H7 (cell line): ENCODE data around the gene TMEM132D. TPM values are rescaled to one million over a fixed set of nuclear protein-coding genes. Genes with fewer than 3 reads are reported as not detected.

Source experiments
- DNase-seq: peaks from one replicate; pipeline ENCODE4 v3.0.0; 2012
- H3K27me3 ChIP-seq: 2 replicates; pipeline ENCODE4 v1.6.0; 2011; ENCODE audit warnings: mild to moderate bottlenecking, low read length; ENCODE audit not compliant: control insufficient read depth, insufficient read depth
- H3K36me3 ChIP-seq: replicated peaks from 2 replicates; pipeline ENCODE4 v1.5.1; 2011; ENCODE audit warnings: low read length; ENCODE audit not compliant: control insufficient read depth, insufficient read depth
- H3K4me3 ChIP-seq: 2 replicates; pipeline ENCODE4 v1.5.1; 2011; ENCODE audit warnings: low read depth, mild to moderate bottlenecking, control low read depth, low read length, moderate library complexity; ENCODE audit not compliant: insufficient read depth
- total RNA-seq: library from RNA; depleted of rRNA; stranded (reverse); fragments of >200 nt; shearing (Covaris generic); gene quantifications from 2 replicates; pipeline ENCODE4 v1.2.3, GENCODE V29; 2014; rRNA removed

Gene TMEM132D
- 13.0 and 15.3 TPM in 2 replicates for total RNA-seq

GRCh38 chr12:129903956-129904829 is at the start of gene TMEM132D:
TSS of gene TMEM132D (minus strand) at chr12:129904025.
- Histone ChIP-seq H3K27me3 (peaks cover 34% of the 10 kb centered on the region), H3K4me3 (peak within 1 kb of the TSS; percentile 77), H3K36me3 (no peaks in the 10 kb centered on the region; the same call in 1 of the 2 replicates)
- peak; percentile 96 for DNase-seq

GRCh38 chr12:129949651-129950050 is 45.8 kb upstream of the TMEM132D start:
- H3K27me3 ChIP-seq: peaks cover 1% of the 10 kb centered on the region; the same call in 1 of the 2 replicates
- no peak overlapping the region for H3K4me3 ChIP-seq
- H3K36me3 ChIP-seq: no peaks in the 10 kb centered on the region
- no peak for DNase-seq

DNA sequence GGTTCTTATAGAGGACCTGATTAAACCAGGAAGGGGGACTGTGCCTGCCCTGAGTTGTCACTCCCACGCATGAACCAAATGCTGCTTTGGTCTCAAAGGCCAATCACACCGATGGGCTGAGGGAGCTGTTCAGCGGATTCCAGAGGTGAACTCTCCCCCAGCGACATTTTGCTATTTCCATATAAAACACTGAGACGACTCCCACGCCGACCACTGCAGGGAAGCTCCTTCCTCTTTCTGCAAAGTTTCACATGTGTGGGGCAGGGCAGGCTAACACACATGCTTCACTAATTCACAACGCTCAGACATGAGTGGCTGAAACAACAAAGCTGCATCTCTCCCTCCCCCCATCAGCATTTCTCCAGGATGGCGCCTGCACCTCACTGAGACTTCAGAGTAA is 37.8 kb upstream of the TMEM132D start:
- no peak overlapping the region for H3K4me3 ChIP-seq
- H3K27me3 ChIP-seq: peaks cover 6% of the 10 kb centered on the region
- H3K36me3 ChIP-seq: no peaks in the 10 kb centered on the region
- no peak for DNase-seq

- peaks cover 6% of the 10 kb centered on the region for H3K27me3 ChIP-seq
- no peak for DNase-seq
- no peak overlapping the region for H3K4me3 ChIP-seq
- H3K36me3 ChIP-seq: no peaks in the 10 kb centered on the region
Measured at GRCh38 chr12:129938089-129938488, 34.3 kb upstream of the TMEM132D start.

GRCh38 chr12:129937426-129937825 is 33.6 kb upstream of the TMEM132D start:
- Histone ChIP-seq H3K4me3 (no peak overlapping the region), H3K27me3 (peaks cover 6% of the 10 kb centered on the region), H3K36me3 (no peaks in the 10 kb centered on the region)
- DNase-seq: no peak

DNA sequence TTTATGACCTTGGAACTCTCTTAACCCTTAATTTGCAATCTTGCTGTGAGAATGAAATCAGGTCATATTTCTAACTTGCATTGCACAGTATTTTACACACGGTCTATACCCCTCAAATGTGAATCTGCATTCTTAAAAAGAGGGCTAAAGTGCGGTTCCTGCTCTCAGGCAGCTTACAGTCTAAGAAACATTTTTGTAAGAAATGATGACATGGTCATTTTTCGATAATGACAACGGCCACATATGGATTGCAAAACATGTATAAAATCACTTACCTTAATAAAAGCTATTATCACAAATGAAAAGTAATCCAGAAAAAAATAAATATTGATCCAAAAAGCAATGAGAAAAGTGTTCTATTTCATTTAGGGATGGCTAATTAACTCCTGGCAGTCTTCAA is 24.8 kb upstream of the TMEM132D start:
- Histone ChIP-seq H3K27me3 (no peaks in the 10 kb centered on the region), H3K36me3 (no peaks in the 10 kb centered on the region), H3K4me3 (no peak overlapping the region)
- no peak for DNase-seq

DNA sequence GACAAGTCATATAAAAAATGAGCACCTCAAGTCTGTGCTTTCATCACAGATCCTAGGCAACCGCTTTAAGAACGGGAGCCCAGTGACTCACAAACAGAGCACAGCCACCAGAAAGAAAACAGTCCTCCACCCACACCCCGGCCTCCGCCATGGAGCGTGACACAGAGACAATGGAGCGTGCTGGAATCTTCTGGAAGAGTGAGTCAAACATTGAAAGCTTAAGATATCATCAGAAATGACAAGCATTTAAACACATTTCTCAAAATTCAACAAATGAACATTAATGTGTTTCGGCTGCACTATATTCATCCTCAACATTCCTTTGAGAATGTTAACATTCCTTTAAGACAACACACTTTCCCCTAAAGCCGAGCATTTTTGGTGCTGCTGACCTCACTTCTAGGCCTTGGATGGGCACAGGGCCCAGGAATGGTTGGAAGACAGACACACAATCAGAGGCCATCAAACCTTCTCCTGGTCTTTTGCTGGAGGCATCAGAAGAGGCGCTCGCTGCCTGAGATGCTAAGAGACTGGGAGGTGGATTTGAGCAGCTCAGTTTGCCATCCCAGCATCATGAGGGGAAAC is 23.6 kb upstream of the TMEM132D start:
- H3K27me3 ChIP-seq: no peaks in the 10 kb centered on the region
- DNase-seq: no peak
- no peaks in the 10 kb centered on the region for H3K36me3 ChIP-seq
- H3K4me3 ChIP-seq: no peak overlapping the region

DNA sequence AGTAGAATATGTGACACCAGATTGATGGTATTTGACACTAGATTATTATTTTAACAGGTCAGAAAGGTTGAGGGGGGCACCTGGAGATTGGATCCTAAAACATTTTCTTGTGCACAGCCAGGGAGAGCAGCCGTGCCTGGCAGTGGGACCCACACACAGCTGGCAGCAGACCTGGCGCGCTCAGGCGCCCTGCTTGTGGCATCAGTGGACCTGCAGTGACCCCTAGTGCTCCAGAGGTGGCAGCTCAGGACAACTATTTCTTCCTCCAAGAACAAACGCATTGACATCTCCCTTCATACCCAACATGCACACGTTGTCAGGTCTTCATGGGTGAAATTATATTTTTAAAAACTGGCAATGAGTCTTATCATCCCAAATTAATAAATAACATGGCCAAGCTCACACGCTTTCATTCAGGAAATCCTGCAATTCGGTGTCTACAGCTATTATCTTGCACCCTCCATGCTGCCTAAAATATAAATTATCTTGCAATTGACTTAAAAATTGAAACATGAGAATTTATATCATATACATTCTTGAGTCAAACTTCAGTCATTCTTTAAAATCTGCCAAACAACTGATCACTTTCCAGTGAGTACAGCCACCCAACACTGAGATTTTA is 7.7 kb upstream of the TMEM132D start:
- peak; percentile 88 for DNase-seq
- Histone ChIP-seq H3K36me3 (no peaks in the 10 kb centered on the region), H3K27me3 (peaks cover 7% of the 10 kb centered on the region; the same call in 1 of the 2 replicates), H3K4me3 (no peak overlapping the region)

DNA sequence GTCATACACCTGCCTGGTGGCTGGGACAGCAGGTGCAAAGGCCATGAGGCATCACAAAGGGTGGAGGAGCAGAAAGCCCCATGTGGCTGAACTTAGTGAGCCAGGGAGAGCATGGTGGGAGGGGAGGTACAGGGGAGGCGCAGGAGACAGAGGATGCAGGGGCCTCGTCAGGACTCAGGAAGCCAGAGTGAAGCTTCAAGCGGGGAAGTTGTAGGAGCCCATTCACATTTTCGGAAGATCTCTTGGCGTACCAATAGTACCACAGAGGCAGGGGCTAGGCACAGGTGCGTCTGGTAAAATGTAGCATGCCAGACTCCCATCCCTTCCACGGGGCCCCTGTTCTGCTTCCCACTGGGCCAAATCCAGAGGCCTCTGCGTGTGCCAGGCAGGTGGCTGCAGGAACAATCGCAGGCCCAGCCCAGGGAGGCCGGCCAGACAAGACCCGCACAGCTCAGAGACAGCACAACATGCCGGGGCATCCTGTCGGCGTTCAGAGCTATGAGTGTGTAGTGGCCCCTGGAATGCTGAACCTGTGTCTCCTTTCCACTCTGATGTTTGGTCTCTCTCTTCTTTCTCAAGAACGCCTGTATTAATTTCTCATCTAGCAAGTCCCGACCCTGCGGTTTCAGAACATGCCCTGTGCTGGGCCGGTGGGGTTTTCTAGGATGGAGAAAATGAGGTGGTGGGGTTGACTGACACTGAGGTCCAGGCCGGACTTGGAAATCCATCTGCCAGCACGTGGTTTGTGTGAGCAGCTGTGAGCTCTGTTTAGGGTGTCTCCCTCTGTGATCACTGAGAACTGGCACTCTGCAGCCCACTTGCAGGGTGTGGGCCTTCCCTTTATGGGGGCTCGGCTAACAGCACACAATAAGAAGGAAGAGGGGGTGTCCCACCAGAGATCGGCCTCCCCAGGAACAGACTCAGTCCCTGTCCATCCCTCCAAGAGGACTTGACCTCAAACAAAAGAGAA is 5.5 kb upstream of the TMEM132D start:
- peaks cover 25% of the 10 kb centered on the region for H3K27me3 ChIP-seq
- H3K36me3 ChIP-seq: no peaks in the 10 kb centered on the region
- H3K4me3 ChIP-seq: no peak overlapping the region
- no peak for DNase-seq

- H3K4me3 ChIP-seq: peak overlapping the region; percentile 77
- DNase-seq: peak; percentile 81
- peaks cover 34% of the 10 kb centered on the region for H3K27me3 ChIP-seq
- H3K36me3 ChIP-seq: no peaks in the 10 kb centered on the region; the same call in 1 of the 2 replicates
Measured at GRCh38 chr12:129903092-129903945, 506 bp downstream of the TMEM132D start.

DNA sequence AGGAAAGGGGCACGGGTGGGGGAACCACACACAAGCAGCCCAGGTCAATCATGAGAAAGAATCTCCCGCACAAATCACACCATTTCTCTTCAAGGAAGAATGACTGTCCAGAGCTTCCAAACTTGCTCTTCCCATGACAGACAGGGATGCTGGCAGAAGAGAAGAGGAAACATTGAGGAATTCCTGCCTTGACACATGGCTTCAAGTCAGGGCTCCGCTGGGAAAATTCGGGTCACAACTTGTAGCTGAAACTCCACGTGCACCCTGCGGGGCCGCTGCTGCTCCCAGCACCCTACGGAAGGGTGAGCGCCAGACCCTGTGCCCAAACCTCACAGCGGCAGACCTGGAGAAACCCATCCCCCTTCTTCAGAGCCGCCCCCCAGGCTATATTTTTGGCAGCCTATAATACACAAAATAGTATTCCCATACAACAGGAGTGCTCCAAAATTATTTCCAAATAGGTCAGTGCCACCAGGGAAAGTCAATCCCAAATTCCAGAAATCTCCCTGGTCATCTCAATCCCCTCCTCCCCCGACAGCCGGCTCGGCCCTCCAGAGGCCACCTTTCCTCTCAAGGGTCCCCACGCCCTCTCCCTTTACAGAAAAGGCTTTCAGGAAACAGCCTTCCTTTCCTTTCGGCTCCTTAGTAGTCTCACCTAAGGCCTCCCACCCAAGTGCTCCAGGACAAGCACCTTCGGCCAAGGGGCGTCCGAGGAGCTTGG is 1.3 kb downstream of the TMEM132D start:
- Histone ChIP-seq H3K4me3 (peak overlapping the region; percentile 77), H3K27me3 (peaks cover 34% of the 10 kb centered on the region), H3K36me3 (no peaks in the 10 kb centered on the region; the same call in 1 of the 2 replicates)
- DNase-seq: peak; percentile 80

GRCh38 chr12:129901254-129901653 is 2.6 kb downstream of the TMEM132D start:
- DNase-seq: no peak
- H3K36me3 ChIP-seq: no peaks in the 10 kb centered on the region; the same call in 1 of the 2 replicates
- peaks cover 24% of the 10 kb centered on the region for H3K27me3 ChIP-seq
- no peak overlapping the region for H3K4me3 ChIP-seq

- H3K36me3 ChIP-seq: no peaks in the 10 kb centered on the region; the same call in 1 of the 2 replicates
- H3K27me3 ChIP-seq: peaks cover 16% of the 10 kb centered on the region
Measured at GRCh38 chr12:129900306-129900705, 3.5 kb downstream of the TMEM132D start.

More at GRCh38 chr12:129900306-129900705, 3.5 kb downstream of the TMEM132D start:
- H3K4me3 ChIP-seq: no peak overlapping the region
- DNase-seq: no peak
